HCT116 (cell line): ENCODE data around the gene PDC. TPM values are rescaled to one million over a fixed set of nuclear protein-coding genes. Genes with fewer than 3 reads are reported as not detected.

Experiments
- ATAC-seq: fragments of 200-7000 bp; cut with Tn5 transposase; 2 replicates; pipeline ENCODE4 v1.9.1; 2020; ENCODE audit warnings: mild to moderate bottlenecking, moderate library complexity
- BruUV-seq: library from RNA; stranded (reverse); fragments of 400-500 nt; replicated peaks from 2 replicates; lab custom pipeline; 2021; lab: Mats Ljungman, UMichigan
- CTCF ChIA-PET: fragments of 300-600 bp; sonication (Branson Sonifier 250); formaldehyde crosslinking; loops from one replicate; lab custom pipeline; 2021; ENCODE audit warnings: antibody characterized with exemption; lab: Charles Lee
- POLR2A ChIA-PET: fragments of 300-600, 350-600 bp; sonication (Branson Sonifier 250); formaldehyde crosslinking; loops from one replicate; lab custom pipeline; 2021; ENCODE audit warnings: antibody characterized with exemption; lab: Charles Lee
- RAD21 ChIA-PET, 2 experiments: fragments of 300-600 bp; sonication (Branson Sonifier 250); formaldehyde crosslinking; loops; one replicate each; lab custom pipeline; 2023; ENCODE audit warnings: low total read pairs in 2 of 2; ENCODE audit not compliant: uncharacterized antibody in 2 of 2, unreplicated experiment in 2 of 2, low non-redundant PET in 1 of 2; lab: Charles Lee
- DNase-seq: peaks from one replicate; pipeline ENCODE4 v3.0.0-alpha.2; 2010; ENCODE audit warnings: low read depth, low spot score
- H2AFZ ChIP-seq: fragments of 200-600 bp; shearing (Covaris generic), sonication (generic); 2 replicates; pipeline ENCODE4 v1.6.1; 2017; ENCODE audit warnings: low read depth, mixed run types, mixed read lengths, antibody characterized with exemption, low read length; ENCODE audit not compliant: poor library complexity, severe bottlenecking
- H3K27ac ChIP-seq: 2 replicates; pipeline ENCODE4 v1.5.1; 2012; ENCODE audit warnings: low read depth, low read length
- H3K27me3 ChIP-seq: fragments of 200-600 bp; sonication (generic); 2 replicates; pipeline ENCODE4 v1.6.1; 2016; ENCODE audit warnings: mixed run types, low read length, mixed read lengths; ENCODE audit not compliant: insufficient read depth
- H3K36me3 ChIP-seq, 2 experiments: fragments of 200-500 bp in 1 of 2; fragments of 200-600 bp in 1 of 2; sonication (Bioruptor generic) in 1 of 2; sonication (generic) in 1 of 2; 2 replicates each; pipeline versions ENCODE4 v1.5.1 to v1.6.1; 2014 to 2016; ENCODE audit warnings: low read length in 2 of 2, inconsistent platforms in 1 of 2, mixed read lengths in 1 of 2, mixed run types in 1 of 2; ENCODE audit not compliant: insufficient read depth in 2 of 2, control insufficient read depth in 1 of 2
- H3K4me1 ChIP-seq, 2 experiments: fragments of 200-600 bp in 1 of 2; sonication (generic) in 1 of 2; 2 replicates each; pipeline versions ENCODE4 v1.5.1 to v1.6.1; 2012 to 2017; ENCODE audit warnings: low read length in 2 of 2, inconsistent platforms in 1 of 2, mild to moderate bottlenecking in 1 of 2, mixed read lengths in 1 of 2, mixed run types in 1 of 2, moderate library complexity in 1 of 2; ENCODE audit not compliant: insufficient read depth in 2 of 2, control insufficient read depth in 1 of 2
- H3K4me2 ChIP-seq: fragments of 200-600 bp; sonication (generic); 2 replicates; pipeline ENCODE4 v1.6.1; 2017; ENCODE audit warnings: mixed run types, low read length, mixed read lengths
- H3K4me3 ChIP-seq, 2 experiments: fragments of 200-600 bp in 1 of 2; sonication (generic) in 1 of 2; replicated peaks in 1 of 2; 2 replicates each; pipeline ENCODE4 v1.5.1; 2011 to 2016; ENCODE audit warnings: low read length in 2 of 2, control low read depth in 1 of 2, low read depth in 1 of 2, mild to moderate bottlenecking in 1 of 2, mixed read lengths in 1 of 2, mixed run types in 1 of 2
- H3K79me2 ChIP-seq: fragments of 200-600 bp; sonication (generic); 2 replicates; pipeline ENCODE4 v1.6.1; 2017; ENCODE audit warnings: mild to moderate bottlenecking, mixed run types, low read length, moderate library complexity, mixed read lengths; ENCODE audit not compliant: insufficient read depth
- H3K9ac ChIP-seq: fragments of 200-600 bp; sonication (generic); 2 replicates; pipeline ENCODE4 v1.6.1; 2016; ENCODE audit warnings: low read length, mixed read lengths
- H3K9me2 ChIP-seq: fragments of 200-600 bp; sonication (generic), shearing (Covaris generic); 2 replicates; pipeline ENCODE4 v1.6.1; 2017; ENCODE audit warnings: mixed run types, mild to moderate bottlenecking, moderate library complexity; ENCODE audit not compliant: insufficient read depth
- H3K9me3 ChIP-seq, 2 experiments: fragments of 200-500 bp in 1 of 2; fragments of 200-600 bp in 1 of 2; sonication (Bioruptor generic) in 1 of 2; sonication (generic) in 1 of 2; 2 replicates each; pipeline ENCODE4 v1.6.1; 2014 to 2017; ENCODE audit warnings: low read length in 2 of 2, mixed read lengths in 2 of 2, inconsistent platforms in 1 of 2, low read depth in 1 of 2, mild to moderate bottlenecking in 1 of 2, mixed run types in 1 of 2, moderate library complexity in 1 of 2; ENCODE audit not compliant: control insufficient read depth in 1 of 2, insufficient read depth in 1 of 2
- H4K20me1 ChIP-seq: fragments of 200-600 bp; sonication (generic), shearing (Covaris generic); 2 replicates; pipeline ENCODE4 v1.6.1; 2017; ENCODE audit warnings: mixed run types, mild to moderate bottlenecking, moderate library complexity; ENCODE audit not compliant: insufficient read depth
- CBX3 ChIP-seq: IDR thresholded peaks from 2 replicates; pipeline ENCODE4 v1.6.1; 2012; ENCODE audit warnings: low read depth
- EGR1 ChIP-seq: IDR thresholded peaks from 2 replicates; pipeline ENCODE4 v1.6.1; 2012; ENCODE audit warnings: low read depth
- EZH2phosphoT487 ChIP-seq: fragments of 200-600 bp; IDR thresholded peaks from 2 replicates; pipeline ENCODE4 v1.6.1; 2018; ENCODE audit warnings: antibody characterized with exemption, borderline replicate concordance
- FOSL1 ChIP-seq: IDR thresholded peaks from 2 replicates; pipeline ENCODE4 v1.6.1; 2012; ENCODE audit warnings: low read depth
- MAX ChIP-seq: IDR thresholded peaks from 2 replicates; pipeline ENCODE4 v1.6.1; 2012
- POLR2AphosphoS5 ChIP-seq: IDR thresholded peaks from 2 replicates; pipeline ENCODE4 v1.6.1; 2011; ENCODE audit warnings: mild to moderate bottlenecking, low read depth, low read length, moderate library complexity
- REST ChIP-seq: IDR thresholded peaks from 2 replicates; pipeline ENCODE4 v1.6.1; 2012; ENCODE audit warnings: low read depth
- SIN3A ChIP-seq: IDR thresholded peaks from 2 replicates; pipeline ENCODE4 v1.6.1; 2012; ENCODE audit warnings: low read depth
- YY1 ChIP-seq: IDR thresholded peaks from 2 replicates; pipeline ENCODE4 v1.6.1; 2011; ENCODE audit warnings: low read length, low read depth, moderate library complexity, mild to moderate bottlenecking; ENCODE audit not compliant: insufficient replicate concordance; ENCODE audit errors: extremely low read depth
- ZNF274 ChIP-seq: fragments of 200-500 bp; sonication (Bioruptor generic); IDR thresholded peaks from 2 replicates; pipeline ENCODE4 v1.6.1; 2014; ENCODE audit warnings: mild to moderate bottlenecking, low read depth, low read length, inconsistent platforms
- intact Hi-C: fragments of 100-400 bp; cut with micrococcal nuclease; formaldehyde crosslinking; loops from 2 replicates; pipeline ENCODE4 v1.10.0; 2022
- total RNA-seq: library from RNA; stranded (reverse); gene quantifications from one replicate; pipeline ENCODE4 v1.2.1, GENCODE V29; 2021; ENCODE audit not compliant: unreplicated experiment

The PDC gene
- total RNA-seq, 1 experiment from 2014 or later: not detected

GRCh38 chr1:186502087-186502486, 41.2 kb upstream of the PDC start:
- Histone ChIP-seq H2AFZ (no peak overlapping the region), H3K9me3 (no peaks in the 10 kb centered on the region), H3K9ac (no peak overlapping the region), H3K27ac (no peak overlapping the region), H3K27me3 (no peaks in the 10 kb centered on the region), H3K79me2 (no peaks in the 10 kb centered on the region), H3K36me3 (no peaks in the 10 kb centered on the region), H3K4me3 (no peak overlapping the region), H3K9me2 (no peaks in the 10 kb centered on the region), H4K20me1 (no peaks in the 10 kb centered on the region), H3K4me1 (no peaks in the 10 kb centered on the region), H3K4me2 (no peak overlapping the region)
- ChIA-PET CTCF (interaction anchor here (0.9 kb wide), 1 partner anchor 19 kb away, joined by 3 read pairs; no protein-coding TSS in a partner anchor), RAD21 (no interaction called here), POLR2A (no interaction called here)
- DNase-seq (no peak), ATAC-seq (no peak)
- no peak for TF ChIP-seq FOSL1
- TF ChIP-seq CBX3: no peak
- TF ChIP-seq YY1: no peak
- no peak for TF ChIP-seq EGR1
- TF ChIP-seq POLR2AphosphoS5: no peak
- TF ChIP-seq ZNF274: no peak
- TF ChIP-seq SIN3A: no peak
- BruUV-seq: no TSS peak
- intact Hi-C loops: no loop called here

GRCh38 chr1:186500804-186501203, 39.9 kb upstream of the PDC start:
- no peaks in the 10 kb centered on the region for H3K79me2 ChIP-seq
- H3K27me3 ChIP-seq: no peaks in the 10 kb centered on the region
- TF ChIP-seq REST (no peak), EZH2phosphoT487 (no peak), YY1 (no peak), MAX (no peak)
- ChIA-PET CTCF (no interaction called here), RAD21 (no interaction called here), POLR2A (no interaction called here)
- H3K9me3 ChIP-seq: no peaks in the 10 kb centered on the region
- H3K9ac ChIP-seq: no peak overlapping the region
- H3K4me3 ChIP-seq: no peak overlapping the region
- no TSS peak for BruUV-seq
- no peak overlapping the region for H3K27ac ChIP-seq
- no peak overlapping the region for H2AFZ ChIP-seq
- ATAC-seq: no peak
- H3K4me1 ChIP-seq: no peaks in the 10 kb centered on the region
- H4K20me1 ChIP-seq: no peaks in the 10 kb centered on the region
- no peak overlapping the region for H3K4me2 ChIP-seq
- no peaks in the 10 kb centered on the region for H3K9me2 ChIP-seq
- DNase-seq: no peak
- no peaks in the 10 kb centered on the region for H3K36me3 ChIP-seq
- intact Hi-C loops: no loop called here
